ENCODE data around the gene ZBTB4.

Gene ZBTB4

GRCh38 chr17:7465597-7466275, 13.7 kb downstream of the ZBTB4 start:
- FAIRE-seq, result no peak
- no peak for DNase-seq (ENCODE audit: insufficient read length)
- TF ChIP-seq POLR2AphosphoS5 (IDR thresholded peaks at IDR 0.05; ENCODE audit: low read depth, low read length), result no peak
- no peak for TF ChIP-seq TAF1 (IDR thresholded peaks at IDR 0.05; ENCODE audit: borderline replicate concordance, low read depth, low read length)
- TF ChIP-seq POLR2A (IDR thresholded peaks at IDR 0.05; ENCODE audit: low read depth, low read length), result no peak

DNA sequence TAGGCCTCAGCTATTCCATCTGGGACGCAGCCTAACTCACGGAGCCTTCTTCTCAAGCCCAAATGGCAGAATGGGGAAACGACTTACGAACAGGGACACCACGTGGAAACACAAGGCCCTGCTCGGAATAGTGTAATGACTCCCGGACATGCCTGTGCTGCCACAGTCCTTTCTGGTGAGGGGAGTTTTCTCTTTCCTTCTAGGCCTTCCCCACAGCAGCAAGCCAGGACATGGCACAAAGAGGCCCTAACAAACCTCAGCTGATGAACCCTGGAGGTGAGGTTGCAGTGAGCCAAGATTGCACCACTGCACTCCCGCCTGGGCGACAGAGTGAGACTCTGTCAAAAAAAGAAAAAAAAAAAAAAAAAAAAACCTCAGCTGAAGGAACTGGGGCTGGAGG, 15.3 kb downstream of the ZBTB4 start:
- FAIRE-seq, result no peak
- no peak for TF ChIP-seq POLR2AphosphoS5 (IDR thresholded peaks at IDR 0.05; ENCODE audit: low read depth, low read length)
- no peak for TF ChIP-seq TAF1 (IDR thresholded peaks at IDR 0.05; ENCODE audit: borderline replicate concordance, low read depth, low read length)
- no peak for TF ChIP-seq POLR2A (IDR thresholded peaks at IDR 0.05; ENCODE audit: low read depth, low read length)

DNA sequence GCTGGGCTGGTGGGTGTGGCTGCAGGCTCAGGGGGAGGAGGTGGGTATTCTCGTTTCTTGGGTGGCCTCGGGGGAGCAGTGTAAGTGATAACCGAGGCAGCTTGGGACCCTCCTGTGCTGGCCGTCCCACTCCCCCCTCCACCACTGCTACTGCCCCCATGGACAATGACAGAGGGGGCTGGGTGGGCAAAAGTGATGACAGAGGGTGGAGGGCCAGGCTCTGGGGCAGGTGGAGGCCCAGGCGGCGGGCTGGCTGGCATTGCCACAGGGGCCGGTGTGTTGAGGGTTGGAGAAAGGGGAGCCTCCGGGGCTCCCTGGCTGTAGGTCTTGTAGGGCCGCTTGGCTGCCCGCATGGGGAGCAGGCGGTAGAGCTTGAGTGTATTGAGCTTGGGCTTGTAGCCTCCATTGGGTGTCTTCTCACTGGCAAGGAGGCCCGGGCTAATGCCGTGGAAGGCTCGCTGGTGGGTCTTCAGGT, 16.0 kb downstream of the ZBTB4 start:
- DNase-seq (ENCODE audit: insufficient read length), result no peak
- no peak for FAIRE-seq
- TF ChIP-seq POLR2A (IDR thresholded peaks at IDR 0.05; ENCODE audit: low read depth, low read length) (no peak), POLR2AphosphoS5 (IDR thresholded peaks at IDR 0.05; ENCODE audit: low read depth, low read length) (no peak), TAF1 (IDR thresholded peaks at IDR 0.05; ENCODE audit: borderline replicate concordance, low read depth, low read length) (no peak)

More for the DNA sequence above, 15.3 kb downstream of the ZBTB4 start:
- no peak for DNase-seq (ENCODE audit: insufficient read length)

DNA sequence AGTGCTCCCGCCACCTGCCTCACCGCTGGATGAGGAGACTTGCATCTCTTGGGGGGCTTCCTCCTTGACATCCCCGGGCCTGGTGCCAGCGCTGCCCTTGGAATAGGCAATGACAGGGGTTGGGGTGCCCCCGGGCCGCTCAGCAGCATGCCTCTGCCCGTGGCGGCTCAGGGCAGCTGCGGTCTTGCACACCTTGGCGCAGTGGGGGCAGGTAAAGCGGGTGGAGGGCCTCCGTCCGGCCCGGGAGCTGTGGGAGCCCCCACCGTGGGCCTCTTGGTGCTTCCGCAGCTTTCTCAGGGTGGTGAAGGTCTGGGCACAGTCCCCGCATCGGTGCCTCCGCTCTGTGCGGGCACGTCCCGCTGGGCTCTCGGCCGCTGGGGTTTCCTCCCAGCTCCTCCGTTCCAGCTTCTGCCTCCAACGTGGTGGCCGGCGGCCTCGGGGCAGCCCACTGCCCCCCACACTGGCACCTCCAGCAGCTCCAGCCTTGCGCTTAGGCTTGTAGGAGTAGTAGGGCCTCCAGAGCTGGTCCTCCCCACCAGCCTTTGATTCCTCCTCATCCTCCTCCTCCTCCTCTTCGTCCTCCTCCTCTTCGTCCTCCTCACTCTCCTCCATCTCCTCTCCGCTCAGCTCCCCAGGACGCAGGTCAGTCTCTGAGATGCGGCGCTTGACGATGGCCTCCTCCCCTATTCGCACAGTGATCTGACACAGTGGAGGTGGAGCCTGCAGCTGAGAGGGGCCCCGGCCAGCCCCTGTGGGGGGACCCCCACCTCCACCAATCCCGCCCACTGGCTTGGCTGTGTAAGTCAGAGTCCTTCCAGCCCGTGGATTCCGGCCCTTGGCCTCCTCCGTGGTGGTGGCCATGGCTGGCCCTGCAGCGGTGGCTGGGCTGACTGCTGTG, 16.7 kb downstream of the ZBTB4 start:
- no peak for FAIRE-seq
- DNase-seq (ENCODE audit: insufficient read length), result no peak
- TF ChIP-seq TAF1 (IDR thresholded peaks at IDR 0.05; ENCODE audit: borderline replicate concordance, low read depth, low read length) (0 out of 2 replicates have a peak, but pooled peaks have one; percentile 35), POLR2A (IDR thresholded peaks at IDR 0.05; ENCODE audit: low read depth, low read length) (no peak), POLR2AphosphoS5 (IDR thresholded peaks at IDR 0.05; ENCODE audit: low read depth, low read length) (no peak)

DNA sequence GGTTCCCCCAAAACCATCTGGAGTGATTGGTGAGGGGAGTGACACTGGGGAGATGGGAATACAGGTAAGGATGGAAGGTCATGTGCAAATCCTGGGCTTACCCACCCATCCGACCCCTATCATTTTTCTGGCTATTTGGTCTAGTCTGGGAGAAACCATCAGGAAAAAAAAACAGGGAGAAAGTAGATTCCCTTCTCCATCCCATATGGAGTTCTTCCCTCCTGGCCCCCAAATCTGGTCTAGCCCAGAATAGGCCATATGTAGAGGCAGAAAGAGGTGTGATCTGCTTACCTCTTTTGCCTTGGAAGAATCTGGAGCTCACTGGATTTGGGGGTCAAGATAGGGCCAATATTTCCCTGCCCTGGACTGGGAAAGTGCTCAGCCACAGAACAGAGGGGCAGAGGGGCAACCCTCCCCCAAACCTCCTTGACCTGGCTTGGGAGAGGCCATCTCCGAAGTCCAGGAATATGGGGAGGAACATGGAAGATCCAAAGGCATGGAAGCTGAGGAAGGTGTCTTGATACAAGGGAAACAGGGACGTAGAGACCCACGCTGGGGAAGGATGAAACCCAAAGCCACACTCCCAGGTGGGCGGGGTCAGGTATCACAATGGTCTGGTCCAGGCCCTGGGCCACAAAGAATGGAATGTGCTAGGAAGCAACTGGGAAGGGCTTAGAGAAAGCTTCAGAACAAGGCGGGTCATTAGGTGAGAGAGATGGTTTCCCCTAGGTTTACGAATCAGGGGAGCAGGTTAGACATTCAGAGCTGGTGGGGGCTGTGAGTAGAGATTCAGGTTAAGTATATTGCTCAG, 18.4 kb downstream of the ZBTB4 start:
- no peak for TF ChIP-seq POLR2A (IDR thresholded peaks at IDR 0.05; ENCODE audit: low read depth, low read length)
- no peak for TF ChIP-seq TAF1 (IDR thresholded peaks at IDR 0.05; ENCODE audit: borderline replicate concordance, low read depth, low read length)
- no peak for TF ChIP-seq POLR2AphosphoS5 (IDR thresholded peaks at IDR 0.05; ENCODE audit: low read depth, low read length)
- DNase-seq (ENCODE audit: insufficient read length), result no peak
- no peak for FAIRE-seq

DNA sequence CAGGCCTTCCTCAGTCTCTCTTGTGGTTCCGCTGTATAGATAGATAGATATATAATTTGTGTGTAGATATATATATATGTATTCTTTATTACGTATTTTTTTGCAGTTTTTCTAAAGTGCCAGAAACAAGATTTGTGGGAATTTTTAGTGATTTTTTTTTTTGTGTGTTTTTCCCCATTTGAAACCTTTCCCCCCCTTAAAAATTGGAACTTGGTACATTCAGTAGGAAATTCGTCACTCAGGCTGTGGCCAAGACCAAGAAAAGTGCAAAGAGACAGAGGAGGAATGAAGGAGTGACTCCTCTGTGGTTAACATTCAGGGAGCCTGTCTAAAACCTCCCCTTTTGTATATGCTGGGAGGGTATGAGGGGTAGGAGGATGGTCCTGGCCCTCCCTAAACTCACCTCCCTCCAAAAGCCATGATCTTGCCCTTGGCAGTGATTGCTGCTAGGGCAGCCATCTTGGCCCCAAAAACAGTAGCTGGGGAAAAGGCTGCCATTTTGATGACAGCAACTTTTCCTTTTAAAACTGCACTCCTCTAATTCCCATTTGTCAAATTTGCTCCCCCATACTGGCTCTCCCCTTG, 19.4 kb downstream of the ZBTB4 start:
- TF ChIP-seq POLR2AphosphoS5 (IDR thresholded peaks at IDR 0.05; ENCODE audit: low read depth, low read length) (no peak), TAF1 (IDR thresholded peaks at IDR 0.05; ENCODE audit: borderline replicate concordance, low read depth, low read length) (no peak), POLR2A (IDR thresholded peaks at IDR 0.05; ENCODE audit: low read depth, low read length) (no peak)
- FAIRE-seq, result no peak
- no peak for DNase-seq (ENCODE audit: insufficient read length)

DNA sequence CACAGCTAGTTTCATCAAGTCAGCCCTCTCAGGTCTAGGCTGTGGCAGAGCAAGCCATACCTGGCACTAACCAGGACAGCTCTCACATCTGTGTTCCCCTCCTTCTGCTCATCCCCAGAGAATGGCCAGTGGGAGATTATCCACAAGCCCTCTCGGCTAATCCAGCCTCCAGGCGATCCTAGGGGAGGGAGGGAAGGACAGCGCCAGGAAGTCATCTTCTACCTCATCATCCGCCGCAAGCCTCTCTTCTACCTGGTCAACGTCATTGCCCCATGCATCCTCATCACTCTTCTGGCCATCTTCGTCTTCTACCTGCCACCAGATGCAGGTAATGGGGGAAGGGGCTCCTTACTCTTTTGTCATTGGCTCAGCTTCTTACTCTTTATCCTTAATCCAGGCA, 31.0 kb downstream of the ZBTB4 start:
- DNase-seq (ENCODE audit: insufficient read length) (no peak), FAIRE-seq (no peak)
- TF ChIP-seq POLR2AphosphoS5 (IDR thresholded peaks at IDR 0.05; ENCODE audit: low read depth, low read length), result no peak
- TF ChIP-seq TAF1 (IDR thresholded peaks at IDR 0.05; ENCODE audit: borderline replicate concordance, low read depth, low read length), result no peak
- no peak for TF ChIP-seq POLR2A (IDR thresholded peaks at IDR 0.05; ENCODE audit: low read depth, low read length)

DNA sequence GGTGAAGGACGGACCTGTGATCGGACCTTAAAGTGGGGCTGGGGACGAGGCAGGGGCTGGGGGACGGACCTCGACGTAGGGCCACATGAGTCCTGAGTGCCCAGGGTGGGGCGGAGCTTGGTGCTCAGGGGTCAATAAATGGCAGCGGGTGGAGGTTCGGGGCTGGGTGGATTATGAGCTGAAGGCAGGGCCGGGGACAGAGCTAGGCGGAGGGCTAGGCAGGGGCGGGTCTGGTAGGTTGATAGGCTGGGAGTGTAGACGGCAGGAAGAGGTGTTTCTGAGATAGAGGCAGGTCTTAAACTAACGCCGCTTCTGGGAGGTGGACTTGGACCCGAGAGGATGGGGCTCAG, 33.8 kb downstream of the ZBTB4 start:
- no peak for DNase-seq (ENCODE audit: insufficient read length)
- no peak for FAIRE-seq
- TF ChIP-seq POLR2A (IDR thresholded peaks at IDR 0.05; ENCODE audit: low read depth, low read length) (no peak), POLR2AphosphoS5 (IDR thresholded peaks at IDR 0.05; ENCODE audit: low read depth, low read length) (no peak), TAF1 (IDR thresholded peaks at IDR 0.05; ENCODE audit: borderline replicate concordance, low read depth, low read length) (no peak)

DNA sequence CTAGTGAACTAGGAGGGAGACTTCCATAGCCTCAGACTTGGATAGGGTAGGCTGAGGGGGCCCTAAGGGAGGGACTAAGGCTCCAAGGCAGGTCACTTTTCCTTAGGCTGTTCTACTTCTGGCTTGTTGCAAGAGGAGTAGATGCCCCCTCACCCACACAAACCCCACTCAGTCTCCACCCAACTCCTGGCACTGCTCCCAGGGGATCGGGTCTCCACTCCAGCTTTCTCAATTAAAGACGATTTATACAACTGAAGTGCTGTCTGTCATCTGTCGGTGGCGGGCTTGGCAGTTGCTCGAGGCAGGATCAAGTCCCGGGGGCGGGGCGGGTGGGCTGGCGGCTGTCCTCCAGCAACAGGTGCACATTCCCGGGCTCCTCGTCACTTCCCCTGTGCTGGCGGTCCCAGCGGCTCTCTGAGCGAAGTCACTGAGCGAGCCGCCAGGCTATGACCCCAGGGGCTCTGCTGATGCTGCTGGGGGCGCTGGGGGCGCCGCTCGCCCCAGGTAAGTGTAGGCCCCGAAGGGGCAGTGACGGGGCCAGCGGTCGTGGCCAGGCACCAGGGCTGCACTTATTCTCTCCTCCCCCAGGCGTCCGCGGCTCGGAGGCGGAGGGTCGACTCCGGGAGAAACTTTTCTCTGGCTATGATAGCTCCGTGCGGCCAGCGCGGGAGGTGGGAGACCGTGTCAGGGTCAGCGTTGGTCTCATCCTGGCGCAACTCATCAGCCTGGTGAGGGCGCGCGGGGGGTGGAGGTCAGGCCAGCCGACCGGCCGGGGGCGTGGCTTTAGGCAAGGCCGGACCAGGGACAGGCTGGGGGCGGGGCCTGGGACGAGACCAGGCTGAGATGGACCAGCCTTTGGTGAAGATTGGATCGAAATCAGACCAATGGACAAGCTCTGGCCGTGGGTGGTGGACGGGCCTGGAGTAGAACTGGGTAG, 34.5 kb downstream of the ZBTB4 start, which contains the start of gene CHRNB1:
Gene CHRNB1, plus strand, starts transcription at position 380 of the 937 bp plus-strand sequence. Its CDS starts 67 bp downstream, at position 447.
- DNase-seq (ENCODE audit: insufficient read length) (no peak), FAIRE-seq (peak; percentile 73)

More for the DNA sequence above, 34.5 kb downstream of the ZBTB4 start, which contains the start of gene CHRNB1:
- no peak for TF ChIP-seq TAF1 (IDR thresholded peaks at IDR 0.05; ENCODE audit: borderline replicate concordance, low read depth, low read length)
- no peak for TF ChIP-seq POLR2A (IDR thresholded peaks at IDR 0.05; ENCODE audit: low read depth, low read length)
- no peak for TF ChIP-seq POLR2AphosphoS5 (IDR thresholded peaks at IDR 0.05; ENCODE audit: low read depth, low read length)
